Esophagus muscularis mucosa (tissue), 4 donors: ENCODE data around the gene HK2. TPM values are rescaled to one million over a fixed set of nuclear protein-coding genes. Genes with fewer than 3 reads are reported as not detected.
"Not testable (repeated sequence)": the region's sequence is repeated elsewhere in the genome, so short reads cannot be mapped to it uniquely, and the experiment has no call there.

Source experiments
- DNase-seq: peaks from one replicate; pipeline ENCODE4 v3.0.0-alpha.2; 2017; ENCODE audit errors: extremely low spot score
- H3K27ac ChIP-seq, 4 donors: fragments of 200-600 bp; sonication (generic); replicated peaks in 1 of 4; 1 replicate in 3 of 4; 2 replicates in 1 of 4; pipeline ENCODE4 v1.5.1; 2016 to 2019; ENCODE audit warnings: mild to moderate bottlenecking in 1 of 4
- H3K27me3 ChIP-seq, 4 donors: fragments of 200-600 bp; sonication (generic); one replicate each; pipeline versions ENCODE4 v1.5.1 to v1.6.0; 2016 to 2019
- H3K36me3 ChIP-seq, 4 donors: fragments of 200-600 bp; sonication (generic); one replicate each; pipeline ENCODE4 v1.5.1; 2016 to 2019
- H3K4me1 ChIP-seq, 4 donors: fragments of 200-600 bp; sonication (generic); one replicate each; pipeline ENCODE4 v1.5.1; 2016 to 2019
- H3K4me3 ChIP-seq, 4 donors: fragments of 200-600 bp; sonication (generic); 1 replicate in 2 of 4; 2 replicates in 2 of 4; pipeline ENCODE4 v1.5.1; 2016 to 2019; ENCODE audit warnings: mild to moderate bottlenecking in 4 of 4, moderate library complexity in 1 of 4
- H3K9me3 ChIP-seq, 4 donors: fragments of 200-600 bp; sonication (generic); 1 replicate in 3 of 4; 2 replicates in 1 of 4; pipeline ENCODE4 v1.5.1; 2016 to 2019
- CTCF ChIP-seq, 3 experiments: fragments of 200-600 bp in 2 of 3; fragments of 450-650 bp in 1 of 3; sonication (generic) in 2 of 3; IDR thresholded peaks; one replicate each; pipeline ENCODE4 v1.5.1; 2017 to 2019; ENCODE audit warnings: antibody characterized with exemption in 3 of 3, mild to moderate bottlenecking in 2 of 3, moderate library complexity in 1 of 3
- EP300 ChIP-seq: sonication (generic); formaldehyde crosslinking; IDR thresholded peaks from one replicate; pipeline ENCODE4 v1.6.1; 2017; ENCODE audit warnings: antibody characterized with exemption
- POLR2A ChIP-seq: fragments of 450-650 bp; IDR thresholded peaks from one replicate; pipeline ENCODE4 v1.6.1; 2017; ENCODE audit warnings: antibody characterized with exemption, moderate library complexity, mild to moderate bottlenecking, low read depth
- POLR2AphosphoS5 ChIP-seq, 2 donors: sonication (generic); formaldehyde crosslinking; IDR thresholded peaks; one replicate each; pipeline ENCODE4 v1.6.1; 2017; ENCODE audit warnings: antibody characterized with exemption in 2 of 2
- WGBS: methylation state at CpG from one replicate; pipeline ENCODE4 v1.1.5; 2018; 5-methylcytosine and 5-hydroxymethylcytosine counted together
- intact Hi-C: fragments of 100-400 bp; cut with DNase I; formaldehyde crosslinking; loops from one replicate; pipeline ENCODE4 v1.15.1; 2023
- total RNA-seq, 4 donors: library from RNA; depleted of rRNA; stranded (reverse); fragments of >200 nt; gene quantifications; one replicate each; pipeline versions ENCODE4 v1.1.0 to v1.2.1, GENCODE V29; 2016

The HK2 gene
- total RNA-seq, 4 donors from 2014 or later, result 0.97 to 5.3 (median 3.0) TPM

GRCh38 chr2:74854401-74854800, 20.5 kb downstream of the HK2 start:
- peaks cover 0 to 4% (median 0%) of the 10 kb centered on the region in 4 donors for H3K36me3 ChIP-seq
- TF ChIP-seq EP300 (no peak), POLR2A (no peak), POLR2AphosphoS5 (IDR thresholded peaks at IDR 0.05) (no peak), CTCF (IDR thresholded peaks at IDR 0.05) (no peak)
- H3K4me1 ChIP-seq, result peaks cover 0 to 15% (median 7%) of the 10 kb centered on the region in 4 donors
- H3K4me3 ChIP-seq, result no peak overlapping the region
- WGBS, result 97% methylated on average over 4 of the region's 4 CpGs
- H3K27me3 ChIP-seq, result no peaks in the 10 kb centered on the region
- DNase-seq, result no peak
- intact Hi-C loops, result no loop called here
- no peaks in the 10 kb centered on the region for H3K9me3 ChIP-seq
- H3K27ac ChIP-seq, result no peak overlapping the region

GRCh38 chr2:74855114-74855707, 21.3 kb downstream of the HK2 start:
- not testable (repeated sequence) for DNase-seq

GRCh38 chr2:74856004-74856578, 22.2 kb downstream of the HK2 start:
- intact Hi-C loops, result no loop called here
- peaks cover 0 to 4% (median 0%) of the 10 kb centered on the region in 4 donors for H3K36me3 ChIP-seq
- 77% methylated on average over 10 of the region's 10 CpGs for WGBS
- peaks cover 0 to 4% (median under 1%) of the 10 kb centered on the region in 4 donors for H3K4me1 ChIP-seq
- H3K4me3 ChIP-seq, result no peak overlapping the region
- H3K27me3 ChIP-seq, result no peaks in the 10 kb centered on the region
- H3K27ac ChIP-seq, result no peak overlapping the region
- TF ChIP-seq CTCF (IDR thresholded peaks at IDR 0.05), result no peak
- TF ChIP-seq EP300, result no peak
- TF ChIP-seq POLR2AphosphoS5 (IDR thresholded peaks at IDR 0.05), result no peak
- TF ChIP-seq POLR2A, result no peak
- no peak for DNase-seq
- H3K9me3 ChIP-seq, result no peaks in the 10 kb centered on the region

More at GRCh38 chr2:74855114-74855707, 21.3 kb downstream of the HK2 start:
- H3K36me3 ChIP-seq, H3K27me3 ChIP-seq, H3K9me3 ChIP-seq, intact Hi-C loops, H3K27ac ChIP-seq, H3K4me3 ChIP-seq, H3K4me1 ChIP-seq: not testable (repeated sequence)
- WGBS, result 94% methylated on average over 16 of the region's 16 CpGs

GRCh38 chr2:74856599-74856998, 22.7 kb downstream of the HK2 start:
- WGBS, result 89% methylated on average over 5 of the region's 5 CpGs
- Histone ChIP-seq H3K27ac (no peak overlapping the region), H3K4me1 (peaks cover 0 to 4% (median 0%) of the 10 kb centered on the region in 4 donors), H3K4me3 (no peak overlapping the region), H3K27me3 (no peaks in the 10 kb centered on the region), H3K36me3 (peaks cover 0 to 4% (median 0%) of the 10 kb centered on the region in 4 donors), H3K9me3 (no peaks in the 10 kb centered on the region)
- no peak for TF ChIP-seq POLR2A
- no peak for TF ChIP-seq POLR2AphosphoS5 (IDR thresholded peaks at IDR 0.05)
- no peak for TF ChIP-seq EP300
- no peak for TF ChIP-seq CTCF (IDR thresholded peaks at IDR 0.05)
- no peak for DNase-seq
- intact Hi-C loops, result no loop called here

- no peaks in the 10 kb centered on the region for H3K27me3 ChIP-seq
- 96% methylated on average over 4 of the region's 4 CpGs for WGBS
- no peak for DNase-seq
- intact Hi-C loops, result no loop called here
- H3K4me1 ChIP-seq, result peaks cover 0 to 4% (median 0%) of the 10 kb centered on the region in 4 donors
- H3K9me3 ChIP-seq, result no peaks in the 10 kb centered on the region
- H3K4me3 ChIP-seq, result no peak overlapping the region
- H3K27ac ChIP-seq, result no peak overlapping the region
- TF ChIP-seq POLR2AphosphoS5 (IDR thresholded peaks at IDR 0.05) (no peak), CTCF (IDR thresholded peaks at IDR 0.05) (no peak), POLR2A (no peak), EP300 (no peak)
- peaks cover 0 to 4% (median 0%) of the 10 kb centered on the region in 4 donors for H3K36me3 ChIP-seq
Observed at GRCh38 chr2:74857215-74857614, 23.3 kb downstream of the HK2 start.
